WTC11 (cell line): ENCODE data around the gene FOXN3. TPM values are rescaled to one million over a fixed set of nuclear protein-coding genes. Genes with fewer than 3 reads are reported as not detected.

Experiments
- AR ChIP-seq: fragments of 250-450 bp; sonication (Bioruptor Pico); IDR thresholded peaks from 2 replicates; pipeline ENCODE4 v1.9.0; 2021; ENCODE audit warnings: mild to moderate bottlenecking
- CTCF ChIP-seq: fragments of 200-600 bp; IDR thresholded peaks from 2 replicates; pipeline ENCODE4 v1.8.0; 2022; ENCODE audit warnings: antibody characterized with exemption
- E2F5 ChIP-seq: sonication (generic); formaldehyde crosslinking; IDR thresholded peaks from 2 replicates; pipeline ENCODE4 v1.8.1; 2022; ENCODE audit warnings: mild to moderate bottlenecking, moderate library complexity, missing genetic modification reagents
- ELF4 ChIP-seq: sonication (generic); formaldehyde crosslinking; IDR thresholded peaks from 2 replicates; pipeline ENCODE4 v1.8.1; 2022; ENCODE audit warnings: low read depth, mild to moderate bottlenecking, moderate library complexity, missing genetic modification reagents
- ERG ChIP-seq: fragments of 250-450 bp; sonication (Bioruptor Pico); IDR thresholded peaks from 2 replicates; pipeline ENCODE4 v1.8.0; 2021; ENCODE audit warnings: mild to moderate bottlenecking
- FOXP1 ChIP-seq: sonication (generic); formaldehyde crosslinking; IDR thresholded peaks from 2 replicates; pipeline ENCODE4 v1.8.0; 2022; ENCODE audit warnings: missing genetic modification reagents, mild to moderate bottlenecking, moderate library complexity, borderline replicate concordance
- HMGXB4 ChIP-seq: sonication (generic); formaldehyde crosslinking; IDR thresholded peaks from 2 replicates; pipeline ENCODE4 v1.8.1; 2023; ENCODE audit warnings: mild to moderate bottlenecking, moderate library complexity, missing genetic modification reagents
- JAZF1 ChIP-seq: fragments of 250-450 bp; sonication (Bioruptor Pico); IDR thresholded peaks from 2 replicates; pipeline ENCODE4 v1.9.0; 2021; ENCODE audit warnings: moderate library complexity, mild to moderate bottlenecking, inconsistent platforms
- JUN ChIP-seq: sonication (generic); formaldehyde crosslinking; IDR thresholded peaks from 2 replicates; pipeline ENCODE4 v1.8.0; 2023; ENCODE audit warnings: mild to moderate bottlenecking, missing genetic modification reagents
- SMAD4 ChIP-seq: sonication (generic); formaldehyde crosslinking; IDR thresholded peaks from 2 replicates; pipeline ENCODE4 v1.8.0; 2022; ENCODE audit warnings: mild to moderate bottlenecking, missing genetic modification reagents
- ZBTB21 ChIP-seq: sonication (generic); formaldehyde crosslinking; IDR thresholded peaks from 2 replicates; pipeline ENCODE4 v1.8.1; 2023; ENCODE audit warnings: mild to moderate bottlenecking, missing genetic modification reagents, borderline replicate concordance
- ZNF138 ChIP-seq: sonication (generic); formaldehyde crosslinking; conservative IDR thresholded peaks from 2 replicates; pipeline ENCODE4 v1.8.1; 2022; ENCODE audit warnings: mild to moderate bottlenecking, moderate library complexity, missing genetic modification reagents
- ZNF281 ChIP-seq: sonication (generic); formaldehyde crosslinking; IDR thresholded peaks from 2 replicates; pipeline ENCODE4 v1.8.0; 2023; ENCODE audit warnings: mild to moderate bottlenecking, missing genetic modification reagents
- ZNF317 ChIP-seq: sonication (generic); formaldehyde crosslinking; IDR thresholded peaks from 2 replicates; pipeline ENCODE4 v1.8.1; 2023; ENCODE audit warnings: low read depth, mild to moderate bottlenecking, moderate library complexity, missing genetic modification reagents, borderline replicate concordance
- ZNF532 ChIP-seq: fragments of 250-450 bp; sonication (Bioruptor Pico); IDR thresholded peaks from 2 replicates; pipeline ENCODE4 v1.9.0; 2021; ENCODE audit warnings: mild to moderate bottlenecking, borderline replicate concordance
- total RNA-seq: library from RNA; stranded (reverse); gene quantifications from 3 replicates; pipeline ENCODE4 v1.2.3, GENCODE V29; 2021

The FOXN3 gene
- total RNA-seq, 1 experiment from 2014 or later = 170 TPM

- TF ChIP-seq FOXP1 (CRISPR knock-in tag) (no peak), SMAD4 (no peak), ZNF138 (no peak), ZNF281 (CRISPR knock-in tag) (no peak), E2F5 (no peak), ERG (CRISPR knock-in tag) (no peak), JAZF1 (no peak), ZBTB21 (CRISPR knock-in tag) (no peak), JUN (CRISPR knock-in tag) (no peak), ZNF317 (CRISPR knock-in tag) (no peak), ELF4 (CRISPR knock-in tag) (no peak), CTCF (no peak), HMGXB4 (CRISPR knock-in tag) (no peak), AR (CRISPR knock-in tag) (no peak), ZNF532 (CRISPR knock-in tag) (no peak)
Measured at GRCh38 chr14:89166633-89167032, 250.4 kb downstream of the FOXN3 start (continued).
